Pulmonary artery endothelial cell (primary cell): ENCODE data around the gene PTPRB. TPM values are rescaled to one million over a fixed set of nuclear protein-coding genes. Genes with fewer than 3 reads are reported as not detected.
A peak's percentile ranks its signal among the peaks of the same experiment; 100 is the strongest.
"Not testable (repeated sequence)": the region's sequence is repeated elsewhere in the genome, so short reads cannot be mapped to it uniquely, and the experiment has no call there.

Experiments used
- DNase-seq: peaks from one replicate; pipeline ENCODE4 v3.0.0-alpha.2; 2011; ENCODE audit warnings: low read depth, low spot score
- total RNA-seq: library from RNA; depleted of rRNA; stranded (reverse); fragments of >200 nt; gene quantifications from 2 replicates; pipeline ENCODE4 v1.2.3, GENCODE V29; 2014

The PTPRB gene
- total RNA-seq, 1 donor from 2014 or later, result 98.7 TPM

- peak; percentile 73 for DNase-seq
Observed at GRCh38 chr12:70549340-70550179, 87.7 kb downstream of the PTPRB start.

DNA sequence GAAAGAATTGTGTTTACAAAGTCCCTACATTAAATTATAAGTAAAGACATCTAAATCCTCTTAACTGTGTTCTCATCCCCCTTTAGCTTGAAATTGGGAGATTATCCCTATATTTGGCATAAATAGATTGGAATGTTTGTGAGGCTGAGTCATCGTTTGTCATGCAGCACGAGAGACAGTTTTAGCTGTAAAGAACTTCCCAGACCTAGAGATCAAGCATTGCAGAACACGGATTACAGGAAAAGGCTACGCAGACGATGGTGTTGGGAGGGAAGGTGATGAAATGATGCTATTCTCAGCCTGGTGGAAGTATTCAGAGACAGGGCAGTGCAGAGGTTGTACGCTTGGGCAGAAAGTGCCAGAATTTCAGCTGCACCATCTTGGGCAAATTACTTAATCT, 93.8 kb downstream of the PTPRB start:
- peak; percentile 89 for DNase-seq

- no peak for DNase-seq
Observed at GRCh38 chr12:70540996-70541395, 96.2 kb downstream of the PTPRB start.

DNA sequence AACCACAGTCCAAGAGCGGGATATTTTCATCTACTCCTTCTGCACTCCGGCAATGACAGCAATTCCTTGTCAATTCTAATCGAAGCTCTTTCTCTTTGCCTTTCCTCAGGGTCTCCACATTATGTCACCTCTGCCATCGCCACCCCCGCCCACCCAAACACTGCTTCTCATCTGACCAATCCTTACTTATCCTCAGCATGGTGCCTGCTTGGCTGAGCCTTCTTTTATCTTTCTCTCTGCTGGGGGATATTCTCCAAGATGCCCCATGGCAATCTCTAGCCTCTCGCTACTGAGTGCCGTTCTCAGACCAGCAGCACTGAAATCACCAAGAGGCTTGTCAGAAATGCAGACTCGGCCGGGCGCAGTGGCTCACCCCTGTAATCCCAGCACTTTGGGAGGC, 100.6 kb downstream of the PTPRB start:
- DNase-seq, result no peak

GRCh38 chr12:70535896-70536374, 101.3 kb downstream of the PTPRB start:
- peak; percentile 50 for DNase-seq

- no peak for DNase-seq
Observed at GRCh38 chr12:70534466-70534865, 102.8 kb downstream of the PTPRB start.

DNA sequence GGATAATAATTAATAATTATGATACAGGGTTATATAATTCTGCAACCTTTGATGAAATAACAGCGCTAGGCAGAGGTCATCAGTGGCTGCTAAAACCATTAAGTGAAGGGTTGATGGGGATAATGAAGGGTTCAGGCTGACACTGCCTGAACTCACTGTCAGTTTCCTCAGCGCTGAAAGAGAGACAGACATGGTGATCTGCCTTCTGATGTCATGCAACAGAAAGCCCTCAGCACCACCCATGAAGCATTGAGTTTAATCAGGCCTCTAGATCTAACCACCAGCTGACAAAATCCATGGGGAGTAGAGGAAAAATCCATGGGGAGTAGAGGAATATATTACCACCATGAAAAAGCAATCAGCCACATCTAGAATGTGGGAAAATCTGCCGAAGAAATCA, 107.6 kb downstream of the PTPRB start:
- no peak for DNase-seq

DNA sequence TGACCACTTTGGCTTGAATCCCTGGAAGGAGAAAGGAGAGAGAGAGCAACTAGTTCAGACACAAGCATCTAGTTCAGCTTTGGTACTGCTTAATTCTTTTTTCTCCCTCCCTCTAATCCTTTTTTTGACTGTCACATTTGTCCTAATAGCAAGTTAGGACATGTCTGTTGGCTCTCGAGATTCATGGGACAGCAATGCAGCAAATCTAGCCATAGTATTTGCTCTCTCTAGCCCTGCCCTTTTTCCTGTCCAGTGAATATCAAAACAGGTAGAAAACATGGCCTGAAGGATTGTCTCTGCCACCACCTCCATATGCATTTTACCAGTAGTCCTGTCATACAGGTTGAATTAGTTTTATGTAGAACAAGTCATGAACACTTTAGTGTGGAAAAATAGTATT, 116.4 kb downstream of the PTPRB start:
- no peak for DNase-seq

DNA sequence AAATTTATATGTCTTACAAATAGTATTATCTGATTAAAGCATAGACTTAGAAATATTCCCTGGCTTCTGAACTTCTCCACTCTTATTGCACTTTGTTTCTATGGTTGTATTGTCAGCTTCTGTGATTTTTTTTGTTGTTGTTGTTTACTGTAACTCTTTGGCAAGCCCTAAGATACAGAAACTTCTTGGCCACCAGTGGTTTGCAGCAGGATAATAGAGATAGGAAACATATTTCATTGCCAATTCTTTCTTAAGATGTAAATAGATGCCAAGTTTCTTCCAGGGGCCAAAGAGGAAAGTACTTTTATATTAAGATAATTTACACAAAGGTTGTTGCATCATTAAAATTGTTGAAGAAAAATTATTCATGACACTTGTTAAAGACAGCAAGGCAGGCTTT, 123.8 kb downstream of the PTPRB start:
- DNase-seq, result no peak

GRCh38 chr12:70508178-70508577, 129.1 kb downstream of the PTPRB start:
- DNase-seq, result peak; percentile 10

- peak; percentile 83 for DNase-seq
Observed at GRCh38 chr12:70507442-70507841, 129.8 kb downstream of the PTPRB start.

GRCh38 chr12:70497508-70497907, 139.7 kb downstream of the PTPRB start:
- DNase-seq, result no peak

DNA sequence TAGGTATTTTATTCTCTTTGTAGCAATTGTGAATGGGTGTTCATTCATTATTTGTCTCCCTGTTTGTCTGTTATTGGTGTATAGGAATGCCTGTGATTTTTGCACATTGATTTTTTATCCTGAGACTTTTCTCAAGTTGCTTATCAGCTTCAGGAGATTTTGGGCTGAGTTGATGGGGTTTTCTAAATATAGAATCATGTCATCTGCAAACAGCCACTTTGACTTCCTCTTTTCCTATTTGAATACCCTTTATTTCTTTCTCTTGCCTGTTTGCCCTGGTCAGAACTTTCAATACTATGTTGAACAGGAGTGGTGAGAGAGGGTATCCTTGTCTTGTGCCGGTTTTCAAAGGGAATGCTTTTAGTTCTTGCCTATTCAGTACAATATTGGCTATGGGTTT, 144.3 kb downstream of the PTPRB start:
- DNase-seq, result not testable (repeated sequence)

- not testable (repeated sequence) for DNase-seq
Observed at GRCh38 chr12:70490928-70491327, 146.3 kb downstream of the PTPRB start.

DNA sequence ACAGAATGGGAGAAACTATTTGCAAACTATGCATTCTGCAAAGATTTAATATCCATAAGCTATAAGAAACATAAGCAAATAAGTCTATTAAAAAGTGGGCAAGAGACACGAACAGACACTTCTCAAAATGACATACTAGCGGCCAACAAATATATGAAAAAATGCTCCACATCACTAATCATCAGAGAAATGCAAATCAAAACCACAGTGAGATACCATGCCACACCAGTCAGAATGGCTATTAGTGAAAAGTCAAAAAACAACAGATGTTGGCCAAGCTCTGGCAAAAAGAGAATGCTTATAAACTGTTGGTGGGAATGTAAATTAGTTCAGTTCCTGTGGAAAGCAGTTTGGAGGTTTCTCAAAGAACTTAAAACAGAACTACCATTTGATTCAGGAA, 149.8 kb downstream of the PTPRB start:
- DNase-seq, result no peak

DNA sequence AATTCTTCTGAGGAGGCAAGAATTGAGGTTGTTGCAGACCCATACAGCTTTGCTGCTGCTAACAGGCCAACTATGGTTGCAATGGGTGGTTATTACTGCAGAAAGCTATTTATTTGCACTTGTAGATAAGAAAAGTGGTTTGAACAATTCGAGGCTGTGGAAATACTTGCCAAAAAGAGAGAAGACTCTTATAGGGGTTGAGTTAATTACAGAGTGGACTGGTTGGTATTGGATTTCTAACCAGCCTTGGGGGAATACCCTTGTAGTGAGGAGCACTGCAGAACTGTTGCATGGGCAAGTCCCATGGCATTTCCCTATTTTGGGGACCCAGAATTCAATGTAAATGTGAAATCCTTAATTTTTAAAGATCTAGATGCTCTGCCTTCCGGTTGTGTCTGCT, 150.6 kb downstream of the PTPRB start:
- DNase-seq, result no peak

DNA sequence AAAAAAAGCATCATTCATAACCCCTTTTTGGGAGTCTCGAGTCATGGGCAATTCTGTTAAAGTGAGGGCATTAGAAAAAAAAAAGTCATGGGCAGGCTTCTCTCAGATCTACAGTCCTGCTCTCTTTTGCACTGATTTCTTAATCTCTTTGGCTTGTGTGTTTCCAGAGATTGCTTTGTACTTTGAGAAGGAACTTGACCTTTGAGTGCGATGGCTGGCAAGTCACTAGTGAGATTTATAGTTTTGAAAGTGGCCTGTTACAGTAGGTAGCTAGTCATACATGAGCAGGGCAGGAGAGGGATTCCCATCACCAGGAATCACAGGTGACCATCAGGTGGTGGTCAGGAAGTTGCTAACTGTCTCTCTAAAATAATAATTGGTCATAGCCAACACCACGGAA, 151.5 kb downstream of the PTPRB start:
- DNase-seq, result no peak

DNA sequence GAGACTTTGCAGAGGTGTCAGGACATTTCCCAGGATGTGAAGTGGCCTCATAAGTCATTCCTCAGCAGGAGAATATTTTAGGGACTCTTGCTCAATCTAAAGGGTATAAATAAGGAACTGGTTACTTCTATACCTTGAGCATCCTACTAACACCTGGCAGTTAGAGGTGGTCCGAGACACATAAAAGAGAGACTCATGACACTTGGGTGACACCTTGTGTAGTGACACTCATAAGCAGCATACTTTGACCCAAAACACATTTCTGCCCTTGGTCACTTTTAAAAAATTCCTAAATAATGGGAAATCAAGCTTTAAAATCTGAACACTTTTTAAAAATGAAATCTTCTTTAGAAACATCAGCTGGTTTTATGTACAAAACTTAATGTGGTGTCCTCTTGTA, 152.8 kb downstream of the PTPRB start:
- DNase-seq, result no peak

DNA sequence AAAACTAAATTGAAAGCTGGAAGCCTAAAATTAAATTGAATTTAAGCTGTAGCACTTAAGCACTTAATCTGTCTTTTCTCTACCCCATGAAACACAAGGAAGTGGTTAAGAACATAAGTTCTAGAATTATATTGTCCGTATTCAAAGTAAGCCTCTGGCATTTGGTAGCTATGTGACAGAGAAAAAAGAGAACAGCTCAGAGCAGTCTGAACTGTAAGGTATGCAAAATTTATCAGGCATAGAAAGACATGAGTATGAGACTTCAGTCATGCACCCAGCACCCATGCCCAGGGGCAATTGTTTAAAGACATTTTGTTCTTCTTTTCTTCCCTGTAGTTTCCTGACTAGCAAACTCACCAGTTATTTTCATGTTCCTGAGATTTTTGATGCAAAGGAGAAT, 154.5 kb downstream of the PTPRB start:
- no peak for DNase-seq

DNA sequence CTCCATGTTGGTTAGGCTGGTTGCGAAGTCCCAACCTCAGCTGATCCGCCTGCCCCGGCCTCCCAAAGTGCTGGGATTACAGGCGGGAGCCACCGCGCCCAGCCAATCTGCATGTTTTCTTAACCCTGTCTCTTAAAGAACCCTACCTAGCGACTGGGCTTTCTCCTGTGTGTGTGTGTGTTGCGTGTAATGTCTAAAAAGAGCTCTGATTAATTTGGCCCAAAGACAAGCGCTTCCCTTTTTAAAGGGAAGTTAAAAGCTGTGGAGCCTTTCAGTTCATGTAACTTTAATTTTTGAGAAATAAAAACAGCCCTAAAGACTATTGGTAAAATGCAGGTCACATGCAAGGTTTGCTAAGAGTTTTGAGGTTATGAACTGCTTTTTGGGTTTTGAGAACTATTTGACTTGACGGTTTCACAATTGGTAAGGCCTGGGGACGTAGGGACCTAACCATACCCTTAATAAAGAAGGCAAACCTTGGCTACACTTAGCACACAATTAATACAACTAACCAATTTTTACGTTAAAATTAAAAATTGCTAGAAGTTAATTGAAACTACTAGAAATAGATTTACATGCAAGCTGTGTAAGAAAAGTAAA, 167.9 kb downstream of the PTPRB start:
- DNase-seq, result no peak

DNA sequence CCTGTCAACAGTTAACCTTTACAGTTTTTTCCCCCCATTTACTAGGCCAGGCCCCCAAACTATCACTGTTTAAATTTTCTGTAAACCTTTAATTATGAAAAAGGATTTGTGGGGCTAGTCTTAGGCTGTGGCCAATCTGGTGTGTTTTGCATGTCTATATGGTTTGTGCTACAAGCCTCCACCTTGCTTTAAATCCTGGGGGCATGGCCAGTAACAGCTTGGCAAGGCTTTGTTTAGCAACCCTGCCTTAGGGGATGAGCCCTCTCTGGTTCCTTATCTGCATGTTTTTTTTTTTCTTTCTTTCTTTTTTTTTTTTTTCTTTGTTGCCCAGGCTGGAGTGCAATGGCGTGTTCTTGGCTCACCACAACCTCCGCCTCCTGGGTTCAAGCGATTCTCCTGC, 168.5 kb downstream of the PTPRB start:
- no peak for DNase-seq

GRCh38 chr12:70467918-70468733, 169.1 kb downstream of the PTPRB start:
- DNase-seq, result no peak
